Liver (tissue), 9 donors: ENCODE data around the gene ARHGAP33. TPM values are rescaled to one million over a fixed set of nuclear protein-coding genes. Genes with fewer than 3 reads are reported as not detected.

Source experiments
- DNase-seq: peaks from one replicate; pipeline ENCODE4 v3.0.0-alpha.2; 2017; ENCODE audit warnings: low spot score
- H3K27ac ChIP-seq, 2 donors: one replicate each; pipeline ENCODE4 v1.7.0; 2013; ENCODE audit warnings: inconsistent platforms in 2 of 2, low read length in 2 of 2, control low read depth in 1 of 2, low read depth in 1 of 2, mild to moderate bottlenecking in 1 of 2
- H3K27me3 ChIP-seq, 4 donors: one replicate each; pipeline versions ENCODE4 v1.6.1 to v1.7.0; 2013; ENCODE audit warnings: low read length in 3 of 4, inconsistent platforms in 1 of 4, mild to moderate bottlenecking in 1 of 4, moderate library complexity in 1 of 4; ENCODE audit not compliant: control insufficient read depth in 4 of 4, insufficient read depth in 4 of 4
- H3K36me3 ChIP-seq, 4 donors: one replicate each; pipeline versions ENCODE4 v1.6.1 to v1.7.0; 2013; ENCODE audit warnings: low read length in 3 of 4, mild to moderate bottlenecking in 3 of 4, low read depth in 1 of 4, moderate library complexity in 1 of 4; ENCODE audit not compliant: control insufficient read depth in 4 of 4, insufficient read depth in 3 of 4
- H3K4me1 ChIP-seq, 4 donors: one replicate each; pipeline versions ENCODE4 v1.6.1 to v1.7.0; 2013; ENCODE audit warnings: low read length in 3 of 4, mild to moderate bottlenecking in 3 of 4, moderate library complexity in 1 of 4; ENCODE audit not compliant: control insufficient read depth in 4 of 4, insufficient read depth in 4 of 4
- H3K4me3 ChIP-seq, 3 donors: one replicate each; pipeline versions ENCODE4 v1.6.1 to v1.7.0; 2013; ENCODE audit warnings: low read length in 3 of 3, control low read depth in 1 of 3, low read depth in 1 of 3, mild to moderate bottlenecking in 1 of 3
- H3K9ac ChIP-seq, 2 donors: one replicate each; pipeline ENCODE4 v1.7.0; 2013; ENCODE audit warnings: low read length in 2 of 2, mild to moderate bottlenecking in 2 of 2, moderate library complexity in 2 of 2, control low read depth in 1 of 2, low read depth in 1 of 2
- H3K9me3 ChIP-seq, 4 donors: one replicate each; pipeline versions ENCODE4 v1.6.1 to v1.7.0; 2013; ENCODE audit warnings: low read length in 3 of 4; ENCODE audit not compliant: control insufficient read depth in 4 of 4
- EGR1 ChIP-seq, 2 donors: IDR thresholded peaks; 2 replicates each; pipeline ENCODE4 v1.6.1; 2016 to 2018; ENCODE audit warnings: antibody characterized with exemption in 2 of 2, low read depth in 2 of 2
- FOXA1 ChIP-seq: IDR thresholded peaks from 2 replicates; pipeline ENCODE4 v1.6.1; 2016; ENCODE audit warnings: antibody characterized with exemption
- FOXA2 ChIP-seq: IDR thresholded peaks from 2 replicates; pipeline ENCODE4 v1.6.1; 2016; ENCODE audit warnings: antibody characterized with exemption
- GABPA ChIP-seq, 2 donors: IDR thresholded peaks in 1 of 2; conservative IDR thresholded peaks in 1 of 2; 2 replicates each; pipeline ENCODE4 v1.6.1; 2016; ENCODE audit warnings: antibody characterized with exemption in 2 of 2, mild to moderate bottlenecking in 1 of 2, moderate library complexity in 1 of 2
- HNF4A ChIP-seq, 2 donors: conservative IDR thresholded peaks; 2 replicates each; pipeline ENCODE4 v1.6.1; 2016; ENCODE audit warnings: antibody characterized with exemption in 2 of 2, mild to moderate bottlenecking in 2 of 2
- HNF4G ChIP-seq: IDR thresholded peaks from 2 replicates; pipeline ENCODE4 v1.6.1; 2016; ENCODE audit warnings: antibody characterized with exemption
- JUND ChIP-seq, 2 donors: IDR thresholded peaks; 2 replicates each; pipeline ENCODE4 v1.6.1; 2016; ENCODE audit warnings: antibody characterized with exemption in 2 of 2
- NR2F2 ChIP-seq: IDR thresholded peaks from 2 replicates; pipeline ENCODE4 v1.6.1; 2016; ENCODE audit warnings: antibody characterized with exemption
- RAD21 ChIP-seq, 2 donors: IDR thresholded peaks; 2 replicates each; pipeline ENCODE4 v1.6.1; 2016; ENCODE audit warnings: antibody characterized with exemption in 2 of 2, mild to moderate bottlenecking in 2 of 2
- RXRA ChIP-seq, 2 donors: IDR thresholded peaks; 2 replicates each; pipeline ENCODE4 v1.6.1; 2017 to 2018; ENCODE audit warnings: antibody characterized with exemption in 2 of 2, mild to moderate bottlenecking in 1 of 2
- SP1 ChIP-seq: IDR thresholded peaks from 2 replicates; pipeline ENCODE4 v1.6.1; 2018; ENCODE audit warnings: antibody characterized with exemption, mild to moderate bottlenecking
- TAF1 ChIP-seq: conservative IDR thresholded peaks from 2 replicates; pipeline ENCODE4 v1.6.1; 2016; ENCODE audit warnings: antibody characterized with exemption, mild to moderate bottlenecking
- YY1 ChIP-seq: IDR thresholded peaks from 2 replicates; pipeline ENCODE4 v1.6.1; 2016; ENCODE audit warnings: antibody characterized with exemption, mild to moderate bottlenecking
- whole genome bisulfite sequencing: extraction: QIAGEN DNeasy Blood & Tissue Kit; methylation state at CpG from one replicate; pipeline ENCODE4 v1.1.7; 2013; 5-methylcytosine and 5-hydroxymethylcytosine counted together
- polyA plus RNA-seq, 2 donors: library from polyadenylated mRNA; stranded (reverse) in 1 of 2; unstranded in 1 of 2; fragments of 200-250 nt in 1 of 2; fragments of >200 nt in 1 of 2; fragmentation: Nextera tagmentation in 1 of 2; extraction: Ambion mirVana in 1 of 2; gene quantifications; one replicate each; pipeline versions ENCODE4 v1.2.1 to v1.2.3, GENCODE V29; 2013 to 2015
- total RNA-seq, 2 donors: library from RNA; depleted of rRNA; stranded (reverse); fragments of >200 nt; gene quantifications; one replicate each; pipeline ENCODE4 v1.2.3, GENCODE V29; 2014
- TF ChIP-seq, protein P1 (sequence below): IDR thresholded peaks from 2 replicates; pipeline ENCODE4 v1.6.1; 2016; ENCODE audit warnings: antibody characterized with exemption
- TF ChIP-seq, protein P2 (sequence below): fragments of 150-350 bp; IDR thresholded peaks from 2 replicates; pipeline ENCODE4 v1.5.1; 2017; ENCODE audit warnings: improper control_type of control experiment, low read depth, low read length; ENCODE audit not compliant: missing input control
- TF ChIP-seq, protein P3 (sequence below): IDR thresholded peaks from 2 replicates; pipeline ENCODE4 v1.6.1; 2016; ENCODE audit warnings: antibody characterized with exemption, mild to moderate bottlenecking
- TF ChIP-seq, protein P4 (sequence below): IDR thresholded peaks from 2 replicates; pipeline ENCODE4 v1.6.1; 2016; ENCODE audit warnings: antibody characterized with exemption
- TF ChIP-seq, protein P5 (sequence below): IDR thresholded peaks from 2 replicates; pipeline ENCODE4 v1.6.1; 2016; ENCODE audit warnings: antibody characterized with exemption
- donor health status: healthy.
- donor health status: healthy.
- donor health status: healthy.
- donor health status: healthy.
- donor health status: healthy.

The ARHGAP33 gene
- total and polyA plus RNA-seq, 4 donors, result 0.85 to 10.1 (median 1.8) TPM

DNA sequence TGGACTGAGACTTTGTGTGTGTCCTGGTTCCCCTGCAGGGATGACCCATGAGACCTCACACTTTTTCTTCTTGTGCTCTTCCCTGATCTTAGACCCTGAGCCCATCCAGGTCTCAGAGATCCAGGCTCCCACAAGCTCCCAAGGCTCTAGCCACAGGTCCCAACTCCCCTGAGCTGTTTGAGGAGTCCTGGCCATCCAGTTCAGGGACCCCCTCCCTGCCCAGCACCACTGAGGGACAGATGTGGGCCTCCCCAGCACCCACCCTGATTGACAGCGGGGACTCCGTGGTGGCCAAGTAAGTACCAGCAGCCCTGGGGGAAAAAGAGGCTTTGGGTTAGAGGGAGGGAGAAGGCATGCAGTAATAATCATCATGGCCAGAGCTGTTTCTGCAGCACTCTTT lies 15.7 kb upstream of the ARHGAP33 start:
- H3K9me3 ChIP-seq, result no peaks in the 10 kb centered on the region
- peaks cover 1 to 8% (median 2%) of the 10 kb centered on the region in 4 donors for H3K36me3 ChIP-seq
- H3K9ac ChIP-seq, result no peak overlapping the region
- H3K4me3 ChIP-seq, result no peak overlapping the region
- H3K27me3 ChIP-seq, result no peaks in the 10 kb centered on the region
- TF ChIP-seq YY1, result no peak
- TF ChIP-seq HNF4G, result no peak
- no peak for TF ChIP-seq SP1
- TF ChIP-seq NR2F2, result no peak
- TF ChIP-seq, protein P1, sequence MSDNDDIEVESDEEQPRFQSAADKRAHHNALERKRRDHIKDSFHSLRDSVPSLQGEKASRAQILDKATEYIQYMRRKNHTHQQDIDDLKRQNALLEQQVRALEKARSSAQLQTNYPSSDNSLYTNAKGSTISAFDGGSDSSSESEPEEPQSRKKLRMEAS, result no peak
- TF ChIP-seq, protein P2, sequence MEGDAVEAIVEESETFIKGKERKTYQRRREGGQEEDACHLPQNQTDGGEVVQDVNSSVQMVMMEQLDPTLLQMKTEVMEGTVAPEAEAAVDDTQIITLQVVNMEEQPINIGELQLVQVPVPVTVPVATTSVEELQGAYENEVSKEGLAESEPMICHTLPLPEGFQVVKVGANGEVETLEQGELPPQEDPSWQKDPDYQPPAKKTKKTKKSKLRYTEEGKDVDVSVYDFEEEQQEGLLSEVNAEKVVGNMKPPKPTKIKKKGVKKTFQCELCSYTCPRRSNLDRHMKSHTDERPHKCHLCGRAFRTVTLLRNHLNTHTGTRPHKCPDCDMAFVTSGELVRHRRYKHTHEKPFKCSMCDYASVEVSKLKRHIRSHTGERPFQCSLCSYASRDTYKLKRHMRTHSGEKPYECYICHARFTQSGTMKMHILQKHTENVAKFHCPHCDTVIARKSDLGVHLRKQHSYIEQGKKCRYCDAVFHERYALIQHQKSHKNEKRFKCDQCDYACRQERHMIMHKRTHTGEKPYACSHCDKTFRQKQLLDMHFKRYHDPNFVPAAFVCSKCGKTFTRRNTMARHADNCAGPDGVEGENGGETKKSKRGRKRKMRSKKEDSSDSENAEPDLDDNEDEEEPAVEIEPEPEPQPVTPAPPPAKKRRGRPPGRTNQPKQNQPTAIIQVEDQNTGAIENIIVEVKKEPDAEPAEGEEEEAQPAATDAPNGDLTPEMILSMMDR, result no peak
- TF ChIP-seq RAD21 (IDR thresholded peaks at IDR 0.05), result no peak
- TF ChIP-seq RXRA (IDR thresholded peaks at IDR 0.05), result no peak
- TF ChIP-seq FOXA2, result no peak
- DNase-seq, result no peak
- peaks cover 14 to 19% (median 18%) of the 10 kb centered on the region in 4 donors for H3K4me1 ChIP-seq
- 99% methylated on average over 2 of the region's 2 CpGs for WGBS
- H3K27ac ChIP-seq, result no peak overlapping the region

DNA sequence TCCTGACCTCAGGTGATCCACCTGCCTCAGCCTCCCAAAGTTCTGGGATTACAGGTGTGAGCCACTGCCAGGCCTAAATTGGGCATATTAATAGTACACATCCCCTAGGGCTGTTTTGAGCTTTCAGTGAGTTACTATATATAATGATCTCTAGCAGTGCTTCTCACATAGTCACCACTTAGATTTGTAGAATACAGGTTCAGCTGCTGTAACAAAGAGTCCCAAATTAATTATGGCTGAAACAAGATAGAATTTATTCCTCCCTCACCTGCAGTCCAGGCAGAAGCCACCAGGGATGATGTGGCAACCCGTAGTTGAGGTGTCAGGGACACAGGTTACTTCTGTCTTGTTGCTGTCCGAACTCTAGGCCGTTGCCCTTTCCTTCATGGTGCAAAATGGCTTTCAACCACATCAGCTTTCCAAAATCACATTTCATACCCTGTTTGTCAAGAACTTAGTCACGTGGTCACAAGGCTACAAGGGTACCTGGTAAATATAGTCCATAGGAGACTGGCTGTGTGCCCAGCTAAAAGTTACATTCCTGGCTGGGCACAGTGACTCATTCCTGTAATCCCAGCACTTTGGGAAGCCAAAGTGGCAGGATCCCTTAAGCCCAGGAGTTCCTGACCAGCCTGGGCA lies 14.5 kb upstream of the ARHGAP33 start:
- TF ChIP-seq HNF4A (conservative IDR thresholded peaks at IDR 0.05) (peak; percentile 39 to 66), EGR1 (IDR thresholded peaks at IDR 0.05; ENCODE audit: low read depth in 2 of 2) (no peak), RAD21 (IDR thresholded peaks at IDR 0.05) (peak; percentile 22 to 25), GABPA (IDR thresholded peaks at IDR 0.05 in 1 of 2, conservative IDR thresholded peaks at IDR 0.05 in 1 of 2) (peak in 1 of 2 donors; percentile 9), YY1 (peak; percentile 76), JUND (IDR thresholded peaks at IDR 0.05) (peak in 1 of 2 donors; percentile 57), NR2F2 (no peak), HNF4G (no peak), TAF1 (no peak), FOXA2 (peak; percentile 17), SP1 (peak; percentile 57), RXRA (IDR thresholded peaks at IDR 0.05) (peak; percentile 97), FOXA1 (no peak)
- TF ChIP-seq, protein P3, sequence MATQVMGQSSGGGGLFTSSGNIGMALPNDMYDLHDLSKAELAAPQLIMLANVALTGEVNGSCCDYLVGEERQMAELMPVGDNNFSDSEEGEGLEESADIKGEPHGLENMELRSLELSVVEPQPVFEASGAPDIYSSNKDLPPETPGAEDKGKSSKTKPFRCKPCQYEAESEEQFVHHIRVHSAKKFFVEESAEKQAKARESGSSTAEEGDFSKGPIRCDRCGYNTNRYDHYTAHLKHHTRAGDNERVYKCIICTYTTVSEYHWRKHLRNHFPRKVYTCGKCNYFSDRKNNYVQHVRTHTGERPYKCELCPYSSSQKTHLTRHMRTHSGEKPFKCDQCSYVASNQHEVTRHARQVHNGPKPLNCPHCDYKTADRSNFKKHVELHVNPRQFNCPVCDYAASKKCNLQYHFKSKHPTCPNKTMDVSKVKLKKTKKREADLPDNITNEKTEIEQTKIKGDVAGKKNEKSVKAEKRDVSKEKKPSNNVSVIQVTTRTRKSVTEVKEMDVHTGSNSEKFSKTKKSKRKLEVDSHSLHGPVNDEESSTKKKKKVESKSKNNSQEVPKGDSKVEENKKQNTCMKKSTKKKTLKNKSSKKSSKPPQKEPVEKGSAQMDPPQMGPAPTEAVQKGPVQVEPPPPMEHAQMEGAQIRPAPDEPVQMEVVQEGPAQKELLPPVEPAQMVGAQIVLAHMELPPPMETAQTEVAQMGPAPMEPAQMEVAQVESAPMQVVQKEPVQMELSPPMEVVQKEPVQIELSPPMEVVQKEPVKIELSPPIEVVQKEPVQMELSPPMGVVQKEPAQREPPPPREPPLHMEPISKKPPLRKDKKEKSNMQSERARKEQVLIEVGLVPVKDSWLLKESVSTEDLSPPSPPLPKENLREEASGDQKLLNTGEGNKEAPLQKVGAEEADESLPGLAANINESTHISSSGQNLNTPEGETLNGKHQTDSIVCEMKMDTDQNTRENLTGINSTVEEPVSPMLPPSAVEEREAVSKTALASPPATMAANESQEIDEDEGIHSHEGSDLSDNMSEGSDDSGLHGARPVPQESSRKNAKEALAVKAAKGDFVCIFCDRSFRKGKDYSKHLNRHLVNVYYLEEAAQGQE, result no peak
- TF ChIP-seq, protein P4, sequence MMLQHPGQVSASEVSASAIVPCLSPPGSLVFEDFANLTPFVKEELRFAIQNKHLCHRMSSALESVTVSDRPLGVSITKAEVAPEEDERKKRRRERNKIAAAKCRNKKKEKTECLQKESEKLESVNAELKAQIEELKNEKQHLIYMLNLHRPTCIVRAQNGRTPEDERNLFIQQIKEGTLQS, result no peak
- TF ChIP-seq, protein P2, result no peak
- TF ChIP-seq, protein P5, sequence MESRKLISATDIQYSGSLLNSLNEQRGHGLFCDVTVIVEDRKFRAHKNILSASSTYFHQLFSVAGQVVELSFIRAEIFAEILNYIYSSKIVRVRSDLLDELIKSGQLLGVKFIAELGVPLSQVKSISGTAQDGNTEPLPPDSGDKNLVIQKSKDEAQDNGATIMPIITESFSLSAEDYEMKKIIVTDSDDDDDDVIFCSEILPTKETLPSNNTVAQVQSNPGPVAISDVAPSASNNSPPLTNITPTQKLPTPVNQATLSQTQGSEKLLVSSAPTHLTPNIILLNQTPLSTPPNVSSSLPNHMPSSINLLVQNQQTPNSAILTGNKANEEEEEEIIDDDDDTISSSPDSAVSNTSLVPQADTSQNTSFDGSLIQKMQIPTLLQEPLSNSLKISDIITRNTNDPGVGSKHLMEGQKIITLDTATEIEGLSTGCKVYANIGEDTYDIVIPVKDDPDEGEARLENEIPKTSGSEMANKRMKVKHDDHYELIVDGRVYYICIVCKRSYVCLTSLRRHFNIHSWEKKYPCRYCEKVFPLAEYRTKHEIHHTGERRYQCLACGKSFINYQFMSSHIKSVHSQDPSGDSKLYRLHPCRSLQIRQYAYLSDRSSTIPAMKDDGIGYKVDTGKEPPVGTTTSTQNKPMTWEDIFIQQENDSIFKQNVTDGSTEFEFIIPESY, result peak; percentile 55
- TF ChIP-seq, protein P1, result no peak
- no peak overlapping the region for H3K4me3 ChIP-seq
- H3K9me3 ChIP-seq, result no peaks in the 10 kb centered on the region
- DNase-seq, result no peak
- no peak overlapping the region for H3K9ac ChIP-seq
- H3K27ac ChIP-seq, result no peak overlapping the region
- WGBS, result 53% methylated on average over 4 of the region's 4 CpGs
- H3K27me3 ChIP-seq, result no peaks in the 10 kb centered on the region
- H3K4me1 ChIP-seq, result peaks cover 14 to 18% (median 17%) of the 10 kb centered on the region in 4 donors
- peaks cover 4 to 8% (median 5%) of the 10 kb centered on the region in 4 donors for H3K36me3 ChIP-seq
